NB4 (cell line): ENCODE measurements around the gene TFPI.
"Not testable (repeated sequence)": the region's sequence is repeated elsewhere in the genome, so short reads cannot be mapped to it uniquely, and the experiment has no call there.

Experiments used
- DNase-seq: peaks from one replicate; pipeline ENCODE4 v3.0.0; 2010; ENCODE audit warnings: low read depth
- H3K4me3 ChIP-seq: one replicate; pipeline ENCODE4 v1.5.1; 2011; ENCODE audit warnings: mild to moderate bottlenecking, low read depth, low read length, moderate library complexity
- CTCF ChIP-seq: IDR thresholded peaks from one replicate; pipeline ENCODE4 v1.5.1; 2012; ENCODE audit warnings: low read depth, low read length
- MYC ChIP-seq: IDR thresholded peaks from 2 replicates; pipeline ENCODE4 v1.6.1; 2011; ENCODE audit warnings: low read depth, low read length
- POLR2A ChIP-seq: IDR thresholded peaks from 2 replicates; pipeline ENCODE4 v1.6.1; 2011; ENCODE audit warnings: mild to moderate bottlenecking; ENCODE audit not compliant: insufficient read length; ENCODE audit errors: extremely low read depth
- TF ChIP-seq, protein P1 (sequence below): IDR thresholded peaks from 2 replicates; pipeline ENCODE4 v1.6.1; 2011; ENCODE audit warnings: low read depth, low read length

Gene TFPI

GRCh38 chr2:187573722-187574121, 19.5 kb upstream of the TFPI start:
- no peak overlapping the region for H3K4me3 ChIP-seq
- DNase-seq: no peak
- TF ChIP-seq CTCF (no peak), MYC (no peak), POLR2A (no peak)
- TF ChIP-seq, protein P1, sequence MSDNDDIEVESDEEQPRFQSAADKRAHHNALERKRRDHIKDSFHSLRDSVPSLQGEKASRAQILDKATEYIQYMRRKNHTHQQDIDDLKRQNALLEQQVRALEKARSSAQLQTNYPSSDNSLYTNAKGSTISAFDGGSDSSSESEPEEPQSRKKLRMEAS: no peak

DNA sequence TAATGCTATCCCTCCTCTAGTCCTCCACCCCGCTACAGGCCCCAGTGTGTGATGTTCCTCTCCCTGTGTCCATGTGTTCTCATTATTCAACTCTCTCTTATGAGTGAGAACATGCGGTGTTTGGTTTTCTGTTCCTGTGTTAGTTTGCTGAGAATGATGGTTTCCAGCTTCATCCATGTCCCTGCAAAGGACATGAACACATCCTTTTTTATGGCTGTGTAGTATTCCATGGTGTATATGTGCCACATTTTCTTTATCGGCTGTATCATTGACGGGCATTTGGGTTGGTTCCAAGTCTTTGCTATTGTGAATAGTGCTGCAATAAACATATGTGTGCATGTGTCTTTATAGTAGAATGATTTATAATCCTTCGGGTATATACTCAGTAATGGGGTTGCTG, 17.8 kb upstream of the TFPI start:
- not testable (repeated sequence) for H3K4me3 ChIP-seq, DNase-seq

GRCh38 chr2:187569571-187569970, 15.3 kb upstream of the TFPI start:
- no peak for TF ChIP-seq CTCF
- TF ChIP-seq MYC: no peak
- TF ChIP-seq, protein P1: no peak
- TF ChIP-seq POLR2A: no peak
- no peak for DNase-seq

DNA sequence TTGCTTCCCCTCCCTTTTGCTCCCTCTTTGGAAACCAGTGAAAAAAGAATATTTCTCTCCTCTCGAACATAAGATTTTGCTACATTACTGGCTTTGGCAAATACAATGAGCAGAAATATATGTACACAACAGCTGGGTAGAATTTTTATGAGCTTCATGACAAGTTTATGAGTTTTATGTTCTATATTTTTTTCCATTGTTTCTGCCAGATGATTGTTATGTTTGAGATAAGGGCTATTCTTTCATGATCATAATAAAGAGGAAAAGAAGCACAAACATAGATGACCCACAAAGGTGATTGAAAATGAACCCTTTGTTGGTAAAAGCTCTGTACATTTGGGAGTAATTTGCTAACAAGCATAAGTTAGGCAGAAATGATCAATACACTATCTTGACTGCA, 14.8 kb upstream of the TFPI start:
- no peak for TF ChIP-seq CTCF
- no peak for TF ChIP-seq MYC
- no peak for DNase-seq
- H3K4me3 ChIP-seq: no peak overlapping the region

More at GRCh38 chr2:187569571-187569970, 15.3 kb upstream of the TFPI start:
- no peak overlapping the region for H3K4me3 ChIP-seq

GRCh38 chr2:187567126-187567525, 12.9 kb upstream of the TFPI start:
- no peak overlapping the region for H3K4me3 ChIP-seq
- no peak for DNase-seq
- TF ChIP-seq, protein P1: no peak
- no peak for TF ChIP-seq MYC
- no peak for TF ChIP-seq CTCF
- no peak for TF ChIP-seq POLR2A

DNA sequence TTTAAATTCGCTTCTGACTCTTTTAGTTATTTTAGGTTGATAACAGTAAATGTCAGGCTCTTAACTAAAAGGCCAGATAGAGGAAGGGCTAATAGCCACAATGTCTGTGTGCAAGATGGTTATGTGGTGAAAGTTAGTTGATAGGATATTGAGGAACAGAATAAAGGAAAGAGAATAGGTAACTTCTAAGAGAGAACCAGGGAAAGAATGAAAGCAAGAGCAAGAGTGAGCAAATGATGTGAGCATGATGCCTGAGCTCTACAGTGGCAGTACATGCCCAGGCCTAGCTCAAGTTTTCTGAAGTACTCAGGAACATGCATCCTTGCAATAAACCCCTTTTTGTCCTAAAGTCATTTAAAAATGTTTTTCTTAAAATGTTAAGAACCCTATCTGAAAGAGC, 12.5 kb upstream of the TFPI start:
- TF ChIP-seq CTCF (no peak), POLR2A (no peak), MYC (no peak)
- TF ChIP-seq, protein P1: no peak
- H3K4me3 ChIP-seq: no peak overlapping the region
- DNase-seq: no peak

DNA sequence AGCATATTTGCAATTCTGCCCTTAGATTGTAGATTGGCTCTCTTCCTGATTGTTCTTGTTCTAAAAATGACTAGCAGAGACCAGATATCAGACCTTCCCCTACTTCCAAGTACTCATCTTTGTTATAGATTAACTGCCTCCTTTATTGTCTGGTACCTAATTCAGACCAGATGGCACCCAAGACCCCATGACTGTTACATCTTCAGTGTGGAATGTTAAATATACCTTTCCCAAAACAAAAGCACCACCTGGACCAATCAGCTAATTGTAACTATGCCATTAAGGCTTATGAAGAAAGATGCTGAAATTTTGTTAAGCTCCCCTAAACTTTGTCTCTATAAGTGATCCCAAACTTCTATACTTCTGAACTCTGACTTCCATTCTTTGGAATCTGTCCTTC, 12.0 kb upstream of the TFPI start:
- no peak overlapping the region for H3K4me3 ChIP-seq
- TF ChIP-seq MYC (no peak), POLR2A (no peak), CTCF (no peak)
- TF ChIP-seq, protein P1: no peak
- DNase-seq: no peak

DNA sequence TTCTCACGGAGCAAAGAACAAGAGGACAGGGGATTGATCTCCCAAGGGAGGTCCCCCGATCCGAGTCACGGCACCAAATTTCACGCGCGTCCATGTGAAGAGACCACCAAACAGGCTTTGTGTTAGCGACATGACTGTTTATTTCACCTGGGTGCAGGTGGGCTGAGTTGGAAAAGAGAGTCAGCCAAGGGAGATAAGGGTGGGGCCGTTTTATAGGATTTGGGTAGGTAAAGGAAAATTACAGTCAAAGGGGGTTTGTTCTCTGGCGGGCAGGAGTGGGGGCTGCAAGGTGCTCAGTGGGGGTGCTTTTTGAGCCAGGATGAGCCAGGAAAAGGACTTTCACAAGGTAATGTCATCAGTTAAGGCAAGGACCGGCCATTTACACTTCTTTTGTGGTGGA, 11.4 kb upstream of the TFPI start:
- not testable (repeated sequence) for DNase-seq, H3K4me3 ChIP-seq

GRCh38 chr2:187556493-187556892, 2.3 kb upstream of the TFPI start:
- not testable (repeated sequence) for H3K4me3 ChIP-seq, DNase-seq
